SK-N-MC (cell line): ENCODE measurements around the gene OR13G1.

Source experiments
- EZH2 ChIP-seq: fragments of 200-600 bp; sonication (generic); IDR thresholded peaks from one replicate; pipeline ENCODE4 v1.6.1; 2017; ENCODE audit warnings: antibody characterized with exemption
- FOXP2 ChIP-seq: optimal IDR thresholded peaks from 2 replicates; pipeline ENCODE3; 2011; ENCODE audit warnings: mild to moderate bottlenecking, moderate library complexity; ENCODE audit not compliant: insufficient read depth; ENCODE audit errors: extremely low read length, control extremely low read depth
- POLR2AphosphoS5 ChIP-seq: IDR thresholded peaks from 2 replicates; pipeline ENCODE4 v1.6.1; 2012; ENCODE audit warnings: mild to moderate bottlenecking, low read depth, low read length, borderline replicate concordance

GRCh38 chr1:247639381-247639981, 40.1 kb downstream of the OR13G1 start:
- TF ChIP-seq EZH2 (no peak), POLR2AphosphoS5 (no peak), FOXP2 (no peak)
